ENCODE data around the gene NLGN3. TPM values are rescaled to one million over a fixed set of nuclear protein-coding genes. Genes with fewer than 3 reads are reported as not detected.

Gene NLGN3
- total RNA-seq: under 0.01 and 0.09 TPM in 2 replicates

DNA sequence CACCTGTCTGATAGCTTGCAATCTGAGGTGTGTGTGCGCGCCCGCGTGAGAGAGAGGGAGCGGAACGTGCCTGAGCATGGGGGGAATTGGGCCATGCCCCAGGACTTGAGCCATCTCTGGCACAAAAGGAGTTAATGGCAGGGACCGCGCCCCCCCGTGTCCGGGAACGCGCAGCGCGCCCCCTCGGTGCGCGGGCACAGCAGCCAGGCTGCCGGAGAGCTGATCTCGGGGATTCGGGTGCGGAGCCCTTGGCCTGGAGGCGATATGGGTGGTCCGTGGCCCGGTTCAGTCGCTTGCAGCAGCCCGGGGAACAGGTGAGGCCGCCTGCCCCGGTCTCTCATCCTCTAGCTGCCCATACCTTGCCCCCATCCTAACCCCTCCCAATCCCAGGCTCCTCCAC is at the start of gene NLGN3:
Gene NLGN3 (plus strand): TSS at position 191 of the 400 bp plus-strand sequence. CDS start 2,909 bp downstream, outside the sequence.
- no peak for DNase-seq

DNA sequence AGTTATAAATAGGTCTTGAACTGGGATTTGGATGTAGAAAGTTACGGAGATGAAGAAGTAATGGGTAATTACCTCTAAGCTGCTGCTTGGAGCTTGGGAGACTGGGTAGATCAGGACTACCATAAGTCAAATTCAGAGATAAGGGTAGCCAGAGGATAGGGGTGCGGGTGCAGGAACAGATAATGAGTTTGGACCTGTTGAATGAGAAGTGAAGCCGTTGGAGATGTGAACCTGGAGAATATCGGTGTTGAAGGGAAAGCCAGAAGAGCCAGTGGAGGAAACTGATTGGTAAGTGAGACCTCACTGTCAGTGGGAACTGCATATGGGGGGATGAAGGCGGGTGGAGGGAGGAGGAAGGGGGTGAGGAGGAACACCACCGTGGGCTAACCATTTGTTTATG is 49.6 kb upstream of the NLGN3 start:
- no peak for DNase-seq

DNA sequence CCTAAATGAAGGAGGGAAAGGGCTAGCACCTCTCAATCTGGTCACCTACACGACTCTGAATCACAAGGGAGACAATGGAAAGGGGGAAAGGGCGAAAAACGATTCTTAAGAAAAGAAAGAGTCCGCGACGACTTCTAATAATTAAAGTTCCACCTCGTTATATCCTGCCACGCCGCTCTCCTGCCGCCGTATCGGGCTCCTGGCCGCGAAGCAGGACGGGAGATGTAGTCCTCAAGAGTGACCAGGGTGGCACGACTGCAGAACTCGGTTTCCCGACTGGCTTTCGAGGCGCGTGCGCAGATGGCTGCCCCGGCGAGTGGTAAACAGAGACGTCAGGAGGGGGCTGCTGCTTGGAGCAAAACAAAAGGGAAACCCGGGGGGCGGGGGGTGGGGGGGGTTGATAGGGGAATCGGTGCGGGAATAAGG is 49.1 kb upstream of the NLGN3 start, which contains the start of gene FOXO4:
Gene FOXO4 (plus strand): TSS at position 297 of the 426 bp plus-strand sequence. CDS start 678 bp downstream, outside the sequence.
- DNase-seq: peak; percentile 90

DNA sequence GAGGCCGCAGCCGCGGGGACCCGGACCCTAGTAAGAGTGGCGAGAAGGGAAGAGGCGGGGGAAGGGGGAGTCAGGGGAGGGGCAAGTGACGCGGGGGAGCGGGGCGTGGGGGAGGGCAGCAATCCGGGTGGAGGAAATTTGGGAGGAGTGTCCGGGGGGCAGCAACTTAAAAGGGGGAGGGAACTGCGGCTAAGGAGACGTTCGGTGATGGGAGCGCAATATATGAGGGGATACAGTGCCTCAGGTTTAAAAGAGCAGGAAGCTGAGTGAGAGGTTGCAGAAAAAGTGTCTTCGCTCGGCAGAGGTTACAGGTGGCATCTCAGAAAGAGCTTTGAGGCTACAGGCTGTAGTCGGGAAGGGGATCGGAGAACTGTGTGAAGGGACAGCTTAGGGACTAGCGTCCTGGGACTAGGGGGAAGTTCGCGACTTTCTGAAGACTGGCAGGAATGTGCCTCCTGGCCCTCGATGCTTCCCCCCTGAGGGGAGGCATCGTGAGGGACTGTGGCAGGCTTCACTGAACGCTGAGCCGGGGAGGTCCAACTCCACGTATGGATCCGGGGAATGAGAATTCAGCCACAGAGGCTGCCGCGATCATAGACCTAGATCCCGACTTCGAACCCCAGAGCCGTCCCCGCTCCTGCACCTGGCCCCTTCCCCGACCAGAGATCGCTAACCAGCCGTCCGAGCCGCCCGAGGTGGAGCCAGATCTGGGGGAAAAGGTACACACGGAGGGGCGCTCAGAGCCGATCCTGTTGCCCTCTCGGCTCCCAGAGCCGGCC is 48.5 kb upstream of the NLGN3 start:
- DNase-seq: no peak

DNA sequence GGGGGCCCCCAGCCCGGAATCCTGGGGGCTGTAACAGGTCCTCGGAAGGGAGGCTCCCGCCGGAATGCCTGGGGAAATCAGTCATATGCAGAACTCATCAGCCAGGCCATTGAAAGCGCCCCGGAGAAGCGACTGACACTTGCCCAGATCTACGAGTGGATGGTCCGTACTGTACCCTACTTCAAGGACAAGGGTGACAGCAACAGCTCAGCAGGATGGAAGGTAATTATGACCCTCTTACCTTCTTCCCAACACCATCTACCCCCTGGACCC is 47.9 kb upstream of the NLGN3 start:
- DNase-seq: no peak

DNA sequence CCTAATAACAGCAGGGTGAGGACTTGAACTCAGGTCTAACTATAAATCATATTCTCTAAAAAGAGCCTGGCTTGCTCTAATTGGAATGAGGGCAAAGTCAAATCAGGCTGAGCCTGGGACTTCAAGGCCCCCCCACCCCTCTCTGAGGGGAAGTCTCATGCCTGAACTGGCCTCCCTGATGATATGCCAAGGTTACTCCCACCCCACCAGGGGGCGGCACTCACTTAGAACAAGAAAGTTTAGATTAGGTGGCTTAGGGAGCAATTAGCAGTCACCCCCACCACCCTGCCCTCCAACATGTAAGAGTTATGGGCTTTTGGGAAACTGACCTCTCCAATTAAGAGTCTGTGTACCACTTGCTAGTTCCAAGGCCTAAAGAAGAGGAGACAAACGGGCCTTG is 46.3 kb upstream of the NLGN3 start:
- DNase-seq: peak; percentile 76

DNA sequence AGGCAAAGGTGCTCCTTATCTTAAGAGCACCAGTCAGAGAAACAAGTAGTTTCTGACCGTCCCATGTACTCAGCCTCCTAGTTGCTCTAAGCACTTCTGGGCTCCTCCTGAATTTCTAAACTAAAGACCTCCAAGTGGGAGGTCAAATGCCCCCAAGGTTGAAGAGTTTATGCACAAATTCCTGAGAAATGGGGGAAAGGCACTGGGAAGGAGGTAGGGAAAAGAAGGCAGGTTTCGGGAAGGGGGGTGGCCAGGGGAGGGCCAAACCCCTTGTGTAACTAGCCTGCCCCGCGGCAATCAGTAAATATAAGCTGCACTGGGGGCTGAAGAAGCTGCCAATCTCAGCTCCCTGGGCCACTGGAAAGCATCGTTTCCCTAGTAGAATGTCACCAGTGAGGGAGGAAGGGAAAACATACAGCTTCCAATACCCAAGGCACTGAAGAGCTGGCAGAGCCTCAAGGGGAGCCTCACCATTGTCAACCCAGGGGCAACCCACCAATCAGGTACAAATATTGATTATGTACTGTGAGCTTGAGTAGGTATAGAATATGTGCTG is 45.6 kb upstream of the NLGN3 start:
- no peak for DNase-seq

DNA sequence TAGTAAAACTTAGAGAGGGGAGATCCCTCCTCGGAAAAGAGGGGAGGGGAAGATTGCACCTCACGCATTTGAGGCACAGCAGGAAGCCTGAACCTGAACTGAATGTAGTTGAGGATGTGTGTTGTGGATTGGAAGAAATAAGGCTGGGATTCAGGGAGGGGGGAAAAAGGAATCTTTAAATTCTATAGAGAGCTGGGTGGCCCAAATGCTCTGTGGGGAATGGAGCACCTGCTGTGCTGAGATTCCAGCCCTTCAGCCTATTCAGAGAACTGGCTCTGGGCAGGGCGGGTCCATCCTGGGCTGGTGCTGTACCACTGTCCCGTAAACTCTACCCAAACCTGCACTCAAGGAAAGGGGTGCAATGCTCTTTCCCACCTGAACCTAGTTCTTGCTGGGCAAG is 44.9 kb upstream of the NLGN3 start:
- no peak for DNase-seq

DNA sequence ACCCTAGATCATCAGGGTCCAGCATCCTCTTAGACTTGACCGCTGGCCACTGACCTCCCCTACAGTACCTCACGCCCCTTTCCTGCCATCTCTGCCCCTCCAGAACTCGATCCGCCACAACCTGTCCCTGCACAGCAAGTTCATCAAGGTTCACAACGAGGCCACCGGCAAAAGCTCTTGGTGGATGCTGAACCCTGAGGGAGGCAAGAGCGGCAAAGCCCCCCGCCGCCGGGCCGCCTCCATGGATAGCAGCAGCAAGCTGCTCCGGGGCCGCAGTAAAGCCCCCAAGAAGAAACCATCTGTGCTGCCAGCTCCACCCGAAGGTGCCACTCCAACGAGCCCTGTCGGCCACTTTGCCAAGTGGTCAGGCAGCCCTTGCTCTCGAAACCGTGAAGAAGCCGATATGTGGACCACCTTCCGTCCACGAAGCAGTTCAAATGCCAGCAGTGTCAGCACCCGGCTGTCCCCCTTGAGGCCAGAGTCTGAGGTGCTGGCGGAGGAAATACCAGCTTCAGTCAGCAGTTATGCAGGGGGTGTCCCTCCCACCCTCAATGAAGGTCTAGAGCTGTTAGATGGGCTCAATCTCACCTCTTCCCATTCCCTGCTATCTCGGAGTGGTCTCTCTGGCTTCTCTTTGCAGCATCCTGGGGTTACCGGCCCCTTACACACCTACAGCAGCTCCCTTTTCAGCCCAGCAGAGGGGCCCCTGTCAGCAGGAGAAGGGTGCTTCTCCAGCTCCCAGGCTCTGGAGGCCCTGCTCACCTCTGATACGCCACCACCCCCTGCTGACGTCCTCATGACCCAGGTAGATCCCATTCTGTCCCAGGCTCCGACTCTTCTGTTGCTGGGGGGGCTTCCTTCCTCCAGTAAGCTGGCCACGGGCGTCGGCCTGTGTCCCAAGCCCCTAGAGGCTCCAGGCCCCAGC is 43.8 kb upstream of the NLGN3 start:
- DNase-seq: no peak

DNA sequence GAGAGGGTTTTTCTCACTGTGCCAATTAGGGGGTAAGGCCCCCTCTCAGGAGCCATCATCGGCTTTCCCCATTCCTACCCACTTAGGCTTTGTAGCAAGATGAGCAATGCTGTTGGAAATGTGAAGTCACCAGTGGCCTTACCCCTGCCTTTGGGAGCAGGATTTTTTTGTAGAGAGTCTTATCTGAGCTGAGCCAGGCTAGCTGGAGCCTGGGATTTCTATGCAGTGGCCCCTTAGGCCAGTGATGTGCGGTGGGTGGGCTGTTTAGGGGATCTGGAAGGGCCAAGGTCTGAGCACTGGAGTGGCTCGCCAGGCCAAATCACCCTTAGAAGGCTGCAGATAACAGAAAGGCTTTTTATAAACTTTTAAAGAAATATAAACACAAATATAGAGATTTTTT is 42.3 kb upstream of the NLGN3 start:
- DNase-seq: no peak

DNA sequence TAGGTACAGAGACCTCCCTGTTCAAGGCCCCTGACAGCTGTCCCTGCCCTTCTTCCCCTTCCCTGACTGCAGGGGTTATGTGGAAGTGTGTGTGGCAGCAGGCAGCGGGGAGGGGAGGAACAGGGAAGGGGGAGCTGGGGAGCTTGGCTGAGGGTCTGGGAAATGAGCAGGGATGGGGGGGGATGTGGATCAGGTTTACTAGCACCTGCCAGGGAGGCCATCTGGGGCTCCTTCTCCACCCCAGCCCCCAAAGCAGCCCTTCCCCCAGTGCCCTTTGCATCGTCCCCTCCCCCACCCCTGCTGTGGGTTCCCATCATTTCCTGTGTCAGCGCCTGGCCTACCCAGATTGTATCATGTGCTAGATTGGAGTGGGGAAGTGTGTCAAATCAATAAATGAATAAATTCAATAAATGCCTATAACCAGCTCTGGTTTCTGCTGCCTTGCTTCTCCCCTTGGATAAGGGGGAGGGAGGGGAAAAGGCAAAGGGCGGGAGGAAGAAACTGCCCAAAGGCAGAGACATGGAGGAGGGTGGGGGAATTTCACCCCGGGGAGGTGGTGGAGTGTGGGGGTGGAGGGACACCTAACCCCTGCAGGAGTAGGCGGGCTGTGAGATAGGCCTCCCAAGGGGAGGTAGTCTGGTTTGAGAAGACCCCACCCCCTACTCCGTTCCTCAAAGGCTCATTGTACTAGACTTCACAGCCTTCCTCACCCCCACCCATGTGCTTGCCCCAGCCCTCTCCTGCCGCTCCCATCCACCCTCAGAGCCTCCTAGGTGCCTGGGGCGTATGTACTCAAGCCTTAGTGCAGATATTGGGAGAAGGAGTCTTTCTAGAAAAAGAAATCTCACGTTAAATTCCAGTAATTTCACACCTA is 41.3 kb upstream of the NLGN3 start:
- peak; percentile 5 for DNase-seq

DNA sequence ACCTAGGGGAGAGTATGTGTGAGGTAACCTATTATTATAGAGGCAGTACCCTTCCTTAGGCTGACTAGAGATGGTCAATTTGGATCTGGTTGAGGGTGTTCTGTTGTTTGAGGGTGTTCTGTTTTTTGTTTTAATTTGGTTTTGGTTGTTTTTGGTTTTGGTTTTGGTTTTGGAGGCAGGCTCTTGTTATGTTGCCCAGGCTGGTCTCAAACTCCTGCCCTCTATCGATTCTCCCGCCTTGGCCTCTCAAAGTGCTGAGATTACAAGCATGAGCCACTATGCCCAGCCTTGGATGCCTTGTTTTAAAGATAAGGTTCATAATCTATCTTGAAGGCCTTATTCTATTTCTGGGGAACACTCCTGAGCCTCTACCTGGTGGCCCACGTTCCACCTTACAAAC is 39.0 kb upstream of the NLGN3 start:
- DNase-seq: no peak

DNA sequence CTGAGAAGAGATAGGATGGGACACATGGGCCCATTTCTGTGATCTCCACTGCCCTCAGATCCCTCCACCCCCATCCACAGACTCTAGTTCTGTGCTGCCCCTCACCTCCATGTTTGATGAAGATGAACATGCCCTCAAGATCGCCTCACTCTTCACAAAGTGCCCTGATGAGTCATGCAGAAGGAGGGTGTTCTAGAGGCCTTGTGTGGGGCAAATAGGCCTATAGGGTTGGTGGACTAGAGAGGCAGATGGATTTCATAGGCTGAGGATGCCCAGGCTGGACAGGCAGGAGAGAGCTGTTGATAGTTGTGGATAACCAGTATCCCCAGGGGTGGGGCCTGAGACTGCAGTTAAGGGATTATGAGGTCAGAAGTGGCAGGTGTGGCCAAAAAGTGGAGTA is 38.2 kb upstream of the NLGN3 start, which contains the start of gene CXorf65:
Gene CXorf65 (minus strand): TSS at position 314 of the 400 bp plus-strand sequence. CDS start 184 bp downstream, at position 130.
- no peak for DNase-seq

DNA sequence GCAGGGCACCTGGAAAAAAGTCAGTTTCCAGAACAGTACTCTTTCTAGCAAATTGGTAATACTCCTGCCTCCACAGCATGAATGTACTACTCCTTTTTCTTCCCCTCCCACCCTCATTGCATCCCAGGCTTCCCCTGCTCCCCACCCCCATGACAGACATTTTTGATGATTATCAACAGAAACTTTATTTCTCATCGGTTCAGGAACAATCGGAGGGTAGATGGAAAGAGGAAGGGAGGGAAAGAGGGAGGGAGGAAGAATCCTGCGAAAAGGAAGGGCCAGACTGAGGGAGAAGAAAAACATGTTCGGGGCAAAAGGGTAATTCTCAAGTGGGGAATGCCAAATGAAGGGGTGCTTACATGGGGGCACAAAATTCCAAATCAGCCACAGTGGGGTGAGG is 37.4 kb upstream of the NLGN3 start:
- no peak for DNase-seq

DNA sequence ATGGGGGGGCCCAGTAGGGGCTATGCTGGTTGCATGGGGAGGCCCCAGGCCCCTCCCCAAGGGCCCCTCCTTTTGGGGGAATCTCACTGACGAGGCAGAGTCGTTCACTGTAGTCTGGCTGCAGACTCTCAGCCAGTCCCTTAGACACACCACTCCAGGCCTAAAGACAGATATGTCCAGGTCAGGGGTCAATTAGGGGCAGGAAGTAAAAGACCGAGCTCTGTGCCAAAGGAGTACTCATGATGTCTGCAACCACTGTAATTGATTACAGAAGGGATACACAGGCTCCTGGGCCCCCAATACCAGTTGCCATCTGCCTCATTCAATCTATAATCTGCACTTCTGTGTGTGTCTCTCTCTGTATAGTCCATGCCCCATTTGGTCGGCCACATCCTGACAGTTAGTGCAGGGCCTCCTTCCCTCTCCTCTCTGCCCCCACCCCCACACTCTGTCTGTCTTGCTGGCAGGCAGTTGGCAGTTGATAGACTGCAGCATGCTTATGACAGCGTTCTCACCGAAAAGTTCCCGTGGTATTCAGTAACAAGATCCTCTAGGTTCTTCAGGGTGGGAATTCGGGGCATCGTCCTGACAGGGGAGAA is 36.8 kb upstream of the NLGN3 start:
- DNase-seq: no peak

DNA sequence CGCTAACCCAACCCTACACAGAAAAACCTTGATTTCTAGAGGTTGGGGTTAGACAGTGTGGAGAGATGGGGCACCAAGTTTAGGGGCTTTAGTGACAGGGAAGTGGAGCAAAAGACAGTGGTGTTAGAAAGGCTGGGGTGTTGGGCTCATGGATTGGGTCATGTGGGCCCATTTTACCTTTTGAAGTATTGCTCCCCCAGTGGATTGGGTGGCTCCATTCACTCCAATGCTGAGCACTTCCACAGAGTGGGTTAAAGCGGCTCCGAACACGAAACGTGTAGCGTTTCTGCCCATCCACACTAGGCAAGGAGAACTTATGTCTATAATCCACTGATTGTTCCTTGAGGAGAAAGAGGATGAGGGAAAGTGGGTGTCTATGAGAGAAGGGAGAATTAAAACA is 35.6 kb upstream of the NLGN3 start:
- DNase-seq: no peak

DNA sequence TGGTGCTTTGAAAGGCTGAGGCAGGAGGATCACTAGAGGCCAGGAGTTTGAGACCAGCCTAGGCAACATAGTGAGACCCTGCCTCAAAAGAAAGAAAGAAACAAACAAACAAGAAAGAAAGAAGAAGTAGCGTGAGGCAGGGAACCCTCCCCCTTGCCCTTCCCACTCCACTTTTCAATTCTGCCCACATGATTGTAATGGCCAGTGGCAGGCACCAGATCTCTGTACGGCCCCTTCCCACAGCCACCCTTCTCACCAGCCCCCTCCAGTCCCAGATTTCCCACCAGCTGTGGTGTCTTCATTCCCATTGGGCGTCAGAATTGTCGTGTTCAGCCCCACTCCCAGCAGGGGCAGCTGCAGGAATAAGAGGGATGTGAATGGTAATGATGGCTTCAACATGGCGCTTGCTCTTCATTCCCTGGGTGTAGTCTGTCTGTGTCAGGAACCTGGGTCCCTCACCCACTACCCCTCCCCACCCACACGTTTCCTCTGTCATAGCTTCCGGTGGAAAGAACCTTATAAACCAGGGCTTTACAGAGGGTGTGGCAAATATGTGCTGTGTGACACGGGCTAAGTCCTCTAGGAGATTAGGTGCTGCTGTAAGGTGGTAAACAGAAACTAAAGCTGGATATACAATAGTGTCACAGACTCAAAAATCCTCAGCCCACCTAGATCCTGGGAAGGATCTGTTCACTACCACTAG is 33.3 kb upstream of the NLGN3 start, which contains the start of gene IL2RG:
Gene IL2RG (minus strand): TSS at position 437 of the 703 bp plus-strand sequence. CDS start 38 bp downstream, at position 399.
- no peak for DNase-seq

DNA sequence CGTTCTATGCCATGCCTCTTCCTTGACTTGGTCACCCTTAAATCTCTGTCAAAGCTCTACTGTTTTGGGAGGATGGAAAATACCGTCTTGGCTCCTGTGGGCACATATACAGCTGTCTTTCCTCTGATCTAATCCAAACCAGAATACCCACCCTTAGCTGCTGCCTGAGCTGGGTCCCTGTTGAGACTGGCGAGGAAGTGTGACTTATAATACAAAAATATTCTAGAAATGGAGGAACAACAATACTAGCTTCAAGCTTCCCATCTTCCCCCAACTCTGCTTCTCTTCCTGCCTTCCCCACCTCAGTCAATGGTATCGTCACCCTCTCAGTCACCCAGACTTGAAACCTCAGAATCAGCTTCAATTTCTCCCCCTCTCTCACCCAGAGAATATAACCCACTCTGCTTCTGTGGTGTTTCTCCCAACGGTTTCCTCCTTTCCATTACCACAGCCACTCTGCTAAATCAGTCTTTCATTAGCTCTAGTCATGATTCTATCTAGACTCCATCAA is 32.7 kb upstream of the NLGN3 start:
- DNase-seq: no peak

DNA sequence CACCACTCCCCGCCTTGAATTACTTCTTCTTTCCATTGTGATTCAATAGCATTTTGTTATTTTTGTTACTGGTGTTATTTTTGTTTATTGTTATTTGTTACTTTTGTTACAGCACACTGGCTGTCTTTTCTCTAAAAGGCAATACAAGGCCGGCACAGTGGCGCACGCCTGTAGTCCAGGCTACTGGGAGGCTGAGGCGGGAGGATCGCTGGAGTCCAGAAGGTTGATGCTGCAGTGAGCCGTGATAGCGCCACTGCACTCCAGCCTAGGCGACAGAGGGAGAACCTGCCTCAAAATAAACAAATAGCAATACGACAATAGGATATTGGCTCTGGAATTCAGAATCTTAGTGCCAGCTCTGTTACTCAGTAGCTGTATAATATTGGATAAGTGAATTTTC is 27.3 kb upstream of the NLGN3 start:
- no peak for DNase-seq

DNA sequence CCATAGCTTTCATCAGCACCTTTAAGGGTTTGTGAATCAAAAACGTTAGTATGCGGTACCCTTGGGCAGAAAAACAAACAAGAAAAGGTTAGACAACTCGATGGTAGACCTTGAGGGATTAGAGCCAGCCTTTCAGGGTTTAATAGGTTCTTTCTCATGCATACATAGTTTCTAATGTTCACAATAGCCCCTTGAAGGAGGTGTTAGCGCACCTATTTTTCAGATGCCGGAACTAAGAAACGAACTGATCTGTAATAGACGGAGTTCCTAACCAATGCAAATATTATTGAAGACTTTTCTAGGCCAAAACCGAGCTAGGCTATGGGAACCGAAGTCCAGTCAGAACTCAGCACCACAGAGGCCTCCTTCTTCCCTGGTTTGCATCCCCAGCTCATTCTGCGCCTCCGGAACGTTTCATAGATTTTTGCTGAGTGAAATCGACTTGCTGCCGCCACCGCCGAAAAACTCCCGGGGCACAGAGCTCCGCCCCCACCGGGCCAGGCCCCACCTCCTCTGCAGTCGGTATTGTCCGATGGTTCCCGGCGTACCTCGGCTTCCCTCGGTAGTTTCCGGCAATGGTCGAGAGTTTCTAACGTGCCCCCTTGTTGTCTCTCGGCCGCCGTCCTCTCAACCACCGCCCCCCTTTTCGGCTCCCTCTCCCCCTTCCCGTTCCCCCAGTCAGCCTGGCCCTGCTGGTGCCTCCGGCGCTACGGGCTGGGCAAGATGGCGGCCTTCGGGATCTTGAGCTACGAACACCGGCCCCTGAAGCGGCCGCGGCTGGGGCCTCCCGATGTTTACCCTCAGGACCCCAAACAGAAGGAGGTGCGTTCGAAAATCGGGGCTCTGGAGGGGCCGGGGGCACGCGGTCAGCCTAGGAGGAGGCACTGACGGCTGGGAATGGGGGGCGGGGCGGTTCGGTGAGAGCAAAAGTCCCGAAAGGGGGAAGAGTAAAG is 26.3 kb upstream of the NLGN3 start, which contains the start of gene MED12:
Gene MED12 (plus strand): TSS at position 565 of the 953 bp plus-strand sequence. CDS start 159 bp downstream, at position 724.
- peak; percentile 77 for DNase-seq

All from dermis blood vessel endothelial cell (primary cell).